Neural progenitor cell (in vitro differentiated cells): Measurements from ENCODE around the gene ROPN1B. TPM values are rescaled to one million over a fixed set of nuclear protein-coding genes. Genes with fewer than 3 reads are reported as not detected.

Source experiments
- DNase-seq: peaks from one replicate; pipeline ENCODE4 v3.0.0-alpha.2; 2016; ENCODE audit warnings: low spot score
- H2AFZ ChIP-seq: fragments of 200-600 bp; sonication (generic); replicated peaks from 2 replicates; pipeline ENCODE4 v1.6.1; 2016; ENCODE audit warnings: antibody characterized with exemption
- H3F3A ChIP-seq: fragments of 200-600 bp; sonication (generic); 2 replicates; pipeline ENCODE4 v1.6.1; 2016; ENCODE audit warnings: antibody characterized with exemption, low read depth
- H3K27ac ChIP-seq: fragments of 200-600 bp; sonication (generic); 2 replicates; pipeline ENCODE4 v1.5.1; 2016; ENCODE audit warnings: mild to moderate bottlenecking
- H3K27me3 ChIP-seq: fragments of 200-600 bp; sonication (generic); 2 replicates; pipeline ENCODE4 v1.6.1; 2016; ENCODE audit warnings: mild to moderate bottlenecking, moderate library complexity
- H3K36me3 ChIP-seq: fragments of 200-600 bp; sonication (generic); 2 replicates; pipeline ENCODE4 v1.5.1; 2016
- H3K4me1 ChIP-seq: fragments of 200-600 bp; sonication (generic); 2 replicates; pipeline ENCODE4 v1.6.1; 2016; ENCODE audit warnings: mixed run types
- H3K4me2 ChIP-seq: fragments of 200-600 bp; sonication (generic); 2 replicates; pipeline ENCODE4 v1.6.1; 2016
- H3K4me3 ChIP-seq: fragments of 200-600 bp; sonication (generic); 2 replicates; pipeline ENCODE4 v1.5.1; 2016
- H3K79me2 ChIP-seq: fragments of 200-600 bp; sonication (generic); 2 replicates; pipeline ENCODE4 v1.6.1; 2016; ENCODE audit warnings: low read depth
- H3K9ac ChIP-seq: fragments of 200-600 bp; sonication (generic); 2 replicates; pipeline ENCODE4 v1.6.1; 2016
- H3K9me3 ChIP-seq: fragments of 200-600 bp; sonication (generic); 2 replicates; pipeline ENCODE4 v1.5.1; 2016; ENCODE audit warnings: low read depth
- H4K20me1 ChIP-seq: fragments of 200-600 bp; sonication (generic); 2 replicates; pipeline ENCODE4 v1.6.1; 2016; ENCODE audit warnings: low read depth
- H3K27ac Mint-ChIP-seq: 3 replicates; pipeline ENCODE4 v1.8.0; 2021; ENCODE audit warnings: mixed read lengths
- H3K27me3 Mint-ChIP-seq: 2 replicates; pipeline ENCODE4 v1.8.0; 2022; ENCODE audit warnings: low read depth, mild to moderate bottlenecking, inconsistent platforms, moderate library complexity, mixed read lengths; ENCODE audit not compliant: insufficient read depth
- H3K36me3 Mint-ChIP-seq: 3 replicates; pipeline ENCODE4 v1.8.0; 2021; ENCODE audit warnings: mixed read lengths
- H3K4me1 Mint-ChIP-seq: 3 replicates; pipeline ENCODE4 v1.8.0; 2021; ENCODE audit warnings: mixed read lengths
- H3K4me3 Mint-ChIP-seq: 3 replicates; pipeline ENCODE4 v1.8.0; 2021; ENCODE audit warnings: mild to moderate bottlenecking, moderate library complexity, mixed read lengths
- H3K9me3 Mint-ChIP-seq: 3 replicates; pipeline ENCODE4 v1.8.0; 2020; ENCODE audit warnings: mixed read lengths
- EZH2 ChIP-seq: fragments of 200-600 bp; sonication (generic); IDR thresholded peaks from 2 replicates; pipeline ENCODE4 v1.6.1; 2017; ENCODE audit warnings: antibody characterized with exemption, mild to moderate bottlenecking, moderate library complexity
- EZH2phosphoT487 ChIP-seq: fragments of 200-600 bp; sonication (generic); IDR thresholded peaks from 2 replicates; pipeline ENCODE4 v1.6.1; 2017; ENCODE audit warnings: antibody characterized with exemption
- total RNA-seq: library from RNA; depleted of rRNA; stranded (reverse); fragments of >200 nt; gene quantifications from 2 replicates; pipeline ENCODE4 v1.2.3, GENCODE V29; 2015; ENCODE audit warnings: low replicate concordance
- TF ChIP-seq, protein P1 (sequence below): fragments of 200-600 bp; sonication (generic); IDR thresholded peaks from 2 replicates; pipeline ENCODE4 v1.5.1; 2017; ENCODE audit warnings: antibody characterized with exemption, mild to moderate bottlenecking

Gene ROPN1B
- total RNA-seq, 1 donor from 2014 or later = not detected

DNA sequence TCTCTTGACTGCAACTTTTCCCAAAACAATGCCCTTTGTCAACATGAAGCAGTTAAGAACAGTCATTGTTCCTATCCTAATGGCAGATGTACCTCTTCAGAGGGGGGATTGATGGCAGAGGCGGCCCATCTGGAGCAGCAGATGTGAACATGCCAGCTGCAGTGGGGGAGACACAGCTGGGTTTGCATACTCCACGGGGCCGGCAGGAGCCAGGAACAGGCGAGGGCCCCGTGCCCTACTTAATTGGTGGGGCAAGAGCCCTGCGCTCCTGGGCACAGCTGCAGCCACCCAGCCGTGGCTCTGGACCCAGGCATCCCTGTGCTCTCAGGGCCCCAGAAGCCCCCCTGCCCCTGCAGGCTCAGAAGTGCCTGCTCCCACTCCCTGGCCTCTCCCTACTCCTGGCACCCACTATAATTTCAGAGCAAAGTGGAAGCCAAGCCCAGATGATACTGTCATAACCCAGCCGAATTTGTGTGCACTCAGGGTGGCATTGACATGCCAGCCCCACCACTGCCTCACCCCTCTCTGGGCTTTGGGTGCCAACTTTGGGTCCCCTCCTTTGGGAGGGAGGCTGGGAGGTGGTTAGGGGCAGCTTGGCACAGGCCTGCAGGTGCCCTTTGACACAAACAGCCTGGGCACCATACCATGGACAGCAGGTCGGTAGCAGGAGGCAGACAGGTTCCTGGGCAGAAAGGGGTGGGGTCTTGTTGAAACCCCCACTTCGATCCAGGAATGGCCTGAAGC is 34.6 kb downstream of the ROPN1B start:
- no peak overlapping the region for H3K9ac ChIP-seq
- H3K4me1 Mint-ChIP-seq = no peaks in the 10 kb centered on the region
- peaks cover 2% of the 10 kb centered on the region for H3K27me3 Mint-ChIP-seq
- H3K4me3 Mint-ChIP-seq = no peak overlapping the region
- peaks cover 7% of the 10 kb centered on the region for H3K36me3 Mint-ChIP-seq
- no peak overlapping the region for H3K4me3 ChIP-seq
- no peaks in the 10 kb centered on the region for H3K36me3 ChIP-seq
- peaks cover 31% of the 10 kb centered on the region for H3K9me3 Mint-ChIP-seq
- H3K4me2 ChIP-seq = no peak overlapping the region
- H4K20me1 ChIP-seq = no peaks in the 10 kb centered on the region
- H3K79me2 ChIP-seq = no peaks in the 10 kb centered on the region
- DNase-seq = no peak
- no peaks in the 10 kb centered on the region for H3K27me3 ChIP-seq
- no peaks in the 10 kb centered on the region for H3K9me3 ChIP-seq
- no peaks in the 10 kb centered on the region for H3K4me1 ChIP-seq
- H3F3A ChIP-seq = no peaks in the 10 kb centered on the region
- no peak overlapping the region for H3K27ac Mint-ChIP-seq
- no peak overlapping the region for H2AFZ ChIP-seq
- H3K27ac ChIP-seq = no peak overlapping the region
- TF ChIP-seq, protein P1, sequence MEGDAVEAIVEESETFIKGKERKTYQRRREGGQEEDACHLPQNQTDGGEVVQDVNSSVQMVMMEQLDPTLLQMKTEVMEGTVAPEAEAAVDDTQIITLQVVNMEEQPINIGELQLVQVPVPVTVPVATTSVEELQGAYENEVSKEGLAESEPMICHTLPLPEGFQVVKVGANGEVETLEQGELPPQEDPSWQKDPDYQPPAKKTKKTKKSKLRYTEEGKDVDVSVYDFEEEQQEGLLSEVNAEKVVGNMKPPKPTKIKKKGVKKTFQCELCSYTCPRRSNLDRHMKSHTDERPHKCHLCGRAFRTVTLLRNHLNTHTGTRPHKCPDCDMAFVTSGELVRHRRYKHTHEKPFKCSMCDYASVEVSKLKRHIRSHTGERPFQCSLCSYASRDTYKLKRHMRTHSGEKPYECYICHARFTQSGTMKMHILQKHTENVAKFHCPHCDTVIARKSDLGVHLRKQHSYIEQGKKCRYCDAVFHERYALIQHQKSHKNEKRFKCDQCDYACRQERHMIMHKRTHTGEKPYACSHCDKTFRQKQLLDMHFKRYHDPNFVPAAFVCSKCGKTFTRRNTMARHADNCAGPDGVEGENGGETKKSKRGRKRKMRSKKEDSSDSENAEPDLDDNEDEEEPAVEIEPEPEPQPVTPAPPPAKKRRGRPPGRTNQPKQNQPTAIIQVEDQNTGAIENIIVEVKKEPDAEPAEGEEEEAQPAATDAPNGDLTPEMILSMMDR = no peak
- no peak for TF ChIP-seq EZH2phosphoT487
- TF ChIP-seq EZH2 = no peak

- Mint-ChIP-seq H3K4me3 (no peak overlapping the region), H3K4me1 (no peaks in the 10 kb centered on the region), H3K27me3 (peaks cover 2% of the 10 kb centered on the region), H3K36me3 (peaks cover 7% of the 10 kb centered on the region), H3K9me3 (peaks cover 28% of the 10 kb centered on the region), H3K27ac (no peak overlapping the region)
- H3K27me3 ChIP-seq = no peaks in the 10 kb centered on the region
- H3K27ac ChIP-seq = no peak overlapping the region
- H3K36me3 ChIP-seq = no peaks in the 10 kb centered on the region
- no peaks in the 10 kb centered on the region for H3K4me1 ChIP-seq
- no peak for DNase-seq
- H3K4me3 ChIP-seq = no peak overlapping the region
- no peak overlapping the region for H3K9ac ChIP-seq
- H2AFZ ChIP-seq = no peak overlapping the region
- TF ChIP-seq, protein P1 = no peak
- TF ChIP-seq EZH2phosphoT487 (no peak), EZH2 (no peak)
- H3K79me2 ChIP-seq = no peaks in the 10 kb centered on the region
- H3K4me2 ChIP-seq = no peak overlapping the region
- no peaks in the 10 kb centered on the region for H4K20me1 ChIP-seq
- H3K9me3 ChIP-seq = no peaks in the 10 kb centered on the region
- H3F3A ChIP-seq = no peaks in the 10 kb centered on the region
These were observed 35.2 kb downstream of the ROPN1B start for GRCh38 chr3:126004217-126004616.

DNA sequence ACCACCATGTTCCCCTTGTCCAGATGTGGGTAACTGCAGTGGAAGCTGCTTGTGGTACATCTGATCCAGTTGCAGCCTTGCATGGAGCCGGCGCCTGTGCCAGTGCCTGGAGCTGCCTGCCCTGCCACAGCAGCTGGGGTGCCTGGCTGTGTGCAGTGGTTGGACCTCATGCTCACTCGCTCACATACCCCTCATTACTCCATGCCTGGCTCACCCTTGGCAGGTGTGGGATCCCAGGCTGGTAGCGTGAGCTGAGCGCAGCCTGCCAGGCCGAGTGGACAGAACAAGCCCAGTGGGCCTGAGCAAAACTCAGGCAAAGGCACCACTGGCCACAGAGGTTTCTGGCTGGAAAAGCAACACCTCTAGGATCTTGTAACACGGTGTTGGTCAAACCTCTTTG is 35.7 kb downstream of the ROPN1B start:
- Mint-ChIP-seq H3K27me3 (peaks cover 2% of the 10 kb centered on the region), H3K9me3 (peaks cover 24% of the 10 kb centered on the region), H3K4me1 (no peaks in the 10 kb centered on the region), H3K4me3 (no peak overlapping the region), H3K36me3 (peaks cover 7% of the 10 kb centered on the region), H3K27ac (no peak overlapping the region)
- Histone ChIP-seq H3K9ac (no peak overlapping the region), H2AFZ (no peak overlapping the region), H3K4me3 (no peak overlapping the region), H3K9me3 (no peaks in the 10 kb centered on the region), H3K4me2 (no peak overlapping the region), H3K4me1 (no peaks in the 10 kb centered on the region), H3F3A (no peaks in the 10 kb centered on the region), H3K36me3 (no peaks in the 10 kb centered on the region), H3K27ac (no peak overlapping the region), H3K27me3 (no peaks in the 10 kb centered on the region), H4K20me1 (no peaks in the 10 kb centered on the region), H3K79me2 (no peaks in the 10 kb centered on the region)
- DNase-seq = no peak
- TF ChIP-seq, protein P1 = no peak
- no peak for TF ChIP-seq EZH2
- no peak for TF ChIP-seq EZH2phosphoT487
